ENCODE measurements around the gene BBS1.

BBS1 gene

DNA sequence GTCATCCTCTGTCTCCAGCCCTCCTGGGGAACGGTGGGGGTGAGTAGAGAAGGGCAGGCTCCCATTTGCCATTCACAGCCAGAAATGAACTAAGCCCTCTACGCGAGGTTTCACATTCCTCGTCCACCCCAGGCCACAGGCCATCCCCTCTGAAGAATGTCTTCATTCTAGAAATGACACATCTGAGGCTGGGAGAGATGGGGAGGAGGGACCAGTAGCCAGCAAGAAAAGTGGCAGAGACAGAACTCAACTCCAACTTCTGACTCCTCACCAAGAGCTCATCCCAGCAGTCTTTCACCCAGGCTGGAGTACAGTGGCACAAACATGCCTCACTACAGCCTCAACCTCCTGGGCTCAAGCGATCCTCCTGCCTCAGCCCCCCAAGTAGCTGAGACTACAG is 54.5 kb downstream of the BBS1 start:
- Histone ChIP-seq H3K4me3 (no peak overlapping the region), H3K4me1 (peaks cover 0 to 21% (median 11%) of the 10 kb centered on the region in 4 donors), H3K9me3 (no peaks in the 10 kb centered on the region), H3K27me3 (no peaks in the 10 kb centered on the region), H3K36me3 (peaks cover 0 to 41% (median 3%) of the 10 kb centered on the region in 3 donors), H3K27ac (no peak overlapping the region)
- TF ChIP-seq, protein P1, sequence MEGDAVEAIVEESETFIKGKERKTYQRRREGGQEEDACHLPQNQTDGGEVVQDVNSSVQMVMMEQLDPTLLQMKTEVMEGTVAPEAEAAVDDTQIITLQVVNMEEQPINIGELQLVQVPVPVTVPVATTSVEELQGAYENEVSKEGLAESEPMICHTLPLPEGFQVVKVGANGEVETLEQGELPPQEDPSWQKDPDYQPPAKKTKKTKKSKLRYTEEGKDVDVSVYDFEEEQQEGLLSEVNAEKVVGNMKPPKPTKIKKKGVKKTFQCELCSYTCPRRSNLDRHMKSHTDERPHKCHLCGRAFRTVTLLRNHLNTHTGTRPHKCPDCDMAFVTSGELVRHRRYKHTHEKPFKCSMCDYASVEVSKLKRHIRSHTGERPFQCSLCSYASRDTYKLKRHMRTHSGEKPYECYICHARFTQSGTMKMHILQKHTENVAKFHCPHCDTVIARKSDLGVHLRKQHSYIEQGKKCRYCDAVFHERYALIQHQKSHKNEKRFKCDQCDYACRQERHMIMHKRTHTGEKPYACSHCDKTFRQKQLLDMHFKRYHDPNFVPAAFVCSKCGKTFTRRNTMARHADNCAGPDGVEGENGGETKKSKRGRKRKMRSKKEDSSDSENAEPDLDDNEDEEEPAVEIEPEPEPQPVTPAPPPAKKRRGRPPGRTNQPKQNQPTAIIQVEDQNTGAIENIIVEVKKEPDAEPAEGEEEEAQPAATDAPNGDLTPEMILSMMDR (IDR thresholded peaks at IDR 0.05): no peak
- no peak for DNase-seq
- intact Hi-C loops (cut with DNase I; ENCODE audit: low total_unique reads): no loop called here

DNA sequence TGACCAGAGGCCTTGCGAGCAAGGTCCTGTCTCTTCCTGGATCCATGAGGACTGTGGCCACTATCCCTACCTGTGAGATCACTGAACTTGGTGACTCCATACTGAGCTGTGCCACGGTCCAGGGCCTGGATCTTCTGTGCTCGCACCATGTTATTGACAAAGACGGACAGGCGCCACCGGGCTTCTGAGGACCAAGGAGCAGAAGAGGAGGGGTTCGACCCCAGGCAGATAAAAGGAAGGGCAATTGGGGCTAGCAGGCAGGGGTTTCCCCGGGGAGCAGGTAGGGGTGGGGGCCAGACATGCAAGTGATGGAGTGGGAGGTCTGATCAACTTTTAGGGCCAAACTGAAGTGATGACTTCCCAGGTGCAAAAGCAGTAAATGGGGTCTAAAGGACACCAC is 55.8 kb downstream of the BBS1 start:
- TF ChIP-seq, protein P1 (IDR thresholded peaks at IDR 0.05): no peak
- Histone ChIP-seq H3K9me3 (no peaks in the 10 kb centered on the region), H3K4me1 (peaks cover 0 to 21% (median 11%) of the 10 kb centered on the region in 4 donors), H3K36me3 (peaks cover 0 to 41% (median 3%) of the 10 kb centered on the region in 3 donors), H3K4me3 (no peak overlapping the region), H3K27ac (no peak overlapping the region), H3K27me3 (no peaks in the 10 kb centered on the region)
- intact Hi-C loops (cut with DNase I; ENCODE audit: low total_unique reads): no loop called here
- no peak for DNase-seq

DNA sequence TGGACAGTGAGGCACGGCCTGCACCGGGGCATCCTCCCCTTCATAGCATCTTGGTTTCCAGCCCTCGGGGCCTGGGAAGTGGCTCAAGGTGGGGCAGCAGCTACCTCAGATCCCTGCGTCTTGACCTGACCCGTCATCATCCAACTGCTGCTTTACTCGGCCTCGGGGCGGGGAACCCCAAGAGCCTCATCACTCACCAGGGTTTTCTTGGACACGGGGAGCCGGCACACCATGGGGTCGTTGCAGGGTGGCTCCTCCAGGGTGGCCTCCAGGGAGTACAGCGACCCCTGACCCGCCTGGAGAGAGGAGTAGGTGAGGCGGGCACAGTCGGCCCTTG is 57.3 kb downstream of the BBS1 start:
- Histone ChIP-seq H3K9me3 (no peaks in the 10 kb centered on the region), H3K27ac (peak overlapping the region; percentile 61 to 73), H3K27me3 (no peaks in the 10 kb centered on the region), H3K36me3 (peaks cover 0 to 36% (median 3%) of the 10 kb centered on the region in 3 donors), H3K4me3 (peak overlapping the region; percentile 63 to 76), H3K4me1 (peaks cover 0 to 21% (median 11%) of the 10 kb centered on the region in 4 donors)
- TF ChIP-seq, protein P1 (IDR thresholded peaks at IDR 0.05): no peak
- no peak for DNase-seq
- intact Hi-C loops (cut with DNase I; ENCODE audit: low total_unique reads): no loop called here

DNA sequence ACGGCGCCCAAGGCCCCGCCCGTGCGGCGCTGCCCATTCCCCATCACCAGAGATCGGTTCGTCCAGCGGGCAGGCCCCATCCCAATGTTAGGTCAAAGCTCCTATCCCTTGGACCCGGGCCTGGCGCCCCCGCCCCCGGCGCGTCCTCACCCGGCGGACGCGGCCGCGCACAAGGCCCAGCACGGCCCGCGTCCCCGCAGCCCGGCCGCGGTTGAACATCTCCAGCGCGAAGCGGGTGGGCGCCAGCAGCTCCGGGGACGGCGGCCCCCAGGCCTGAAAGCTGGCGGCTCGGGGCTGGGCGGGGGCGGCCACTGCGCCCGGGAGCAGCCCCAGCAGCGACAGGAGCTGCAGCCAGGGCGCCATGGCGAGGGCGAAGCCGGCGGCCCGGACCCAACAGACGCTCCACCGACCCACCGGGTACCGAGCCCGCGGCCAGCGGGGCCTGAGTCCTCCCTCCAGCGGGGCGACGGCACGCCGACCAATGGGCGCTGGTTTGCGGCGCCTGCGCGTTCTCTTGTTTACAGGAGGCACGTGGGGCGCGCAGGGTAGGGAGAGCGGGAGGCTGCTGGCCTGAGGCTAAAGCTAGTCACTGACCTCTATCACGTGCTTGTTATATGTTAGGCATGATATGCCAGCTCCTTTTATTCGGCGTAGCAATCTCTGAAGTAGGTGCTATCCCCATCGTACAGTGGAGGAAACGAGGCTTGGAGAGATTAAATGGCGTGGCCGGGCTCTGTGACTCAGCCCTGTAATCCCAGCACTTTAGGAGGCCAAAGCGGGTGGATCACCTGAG is 57.9 kb downstream of the BBS1 start, which contains the start of gene CTSF:
TSS of gene CTSF (minus strand) at position 483 of the 793 bp plus-strand sequence. CDS start at position 363, 120 bp downstream.
- H3K4me3 ChIP-seq: peak within 1 kb of the TSS; percentile 63 to 76
- peaks cover 0 to 31% (median 3%) of the 10 kb centered on the region in 3 donors for H3K36me3 ChIP-seq
- TF ChIP-seq, protein P1 (IDR thresholded peaks at IDR 0.05): no peak
- intact Hi-C loops (cut with DNase I; ENCODE audit: low total_unique reads): no loop called here
- peak within 1 kb of the TSS; percentile 61 to 73 for H3K27ac ChIP-seq
- peaks cover 0 to 21% (median 11%) of the 10 kb centered on the region in 4 donors for H3K4me1 ChIP-seq
- no peaks in the 10 kb centered on the region for H3K9me3 ChIP-seq
- H3K27me3 ChIP-seq: no peaks in the 10 kb centered on the region
- peak; percentile 93 to 94 for DNase-seq

DNA sequence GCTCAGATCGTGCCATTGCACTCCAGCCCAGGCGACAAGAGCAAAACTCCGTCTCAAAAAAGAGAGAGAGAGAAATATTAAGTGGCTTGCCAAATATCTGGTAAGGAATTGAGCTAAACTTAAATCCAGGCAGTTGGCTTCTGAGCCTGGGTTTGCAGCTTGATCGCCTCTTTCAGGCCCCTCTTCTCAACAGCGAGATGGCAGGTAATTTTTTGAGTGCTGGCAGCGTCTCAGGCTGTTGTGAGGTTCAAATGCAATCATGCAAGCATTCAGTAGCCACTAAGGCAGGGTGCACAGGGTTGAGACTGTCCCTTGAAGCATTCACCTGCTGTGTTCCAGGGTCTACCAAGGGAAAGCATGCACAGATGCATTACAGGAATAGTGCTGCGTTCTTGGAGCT is 58.6 kb downstream of the BBS1 start:
- Histone ChIP-seq H3K4me3 (no peak overlapping the region), H3K9me3 (no peaks in the 10 kb centered on the region), H3K27me3 (no peaks in the 10 kb centered on the region), H3K27ac (peak overlapping the region; percentile 61 to 73), H3K36me3 (peaks cover 0 to 23% (median 3%) of the 10 kb centered on the region in 3 donors), H3K4me1 (peaks cover 0 to 21% (median 11%) of the 10 kb centered on the region in 4 donors)
- TF ChIP-seq, protein P1 (IDR thresholded peaks at IDR 0.05): no peak
- no peak for DNase-seq
- intact Hi-C loops (cut with DNase I; ENCODE audit: low total_unique reads): no loop called here
